ENCODE results near the gene SNCB.
"Not testable (repeated sequence)": the region's sequence is repeated elsewhere in the genome, so short reads cannot be mapped to it uniquely, and the experiment has no call there.

Gene SNCB

GRCh38 chr5:176595386-176595943 lies 34.9 kb downstream of the SNCB start:
- Histone ChIP-seq H3K27me3 (ENCODE audit: insufficient read depth, low read length) (no peaks in the 10 kb centered on the region), H3K79me2 (ENCODE audit: control insufficient read depth, insufficient read depth, low read length, unreplicated experiment) (no peaks in the 10 kb centered on the region), H3K36me3 (ENCODE audit: insufficient read depth, low read length) (no peaks in the 10 kb centered on the region), H3K4me3 (ENCODE audit: low read depth, low read length) (no peak overlapping the region), H2AFZ (ENCODE audit: low read length, unreplicated experiment) (no peak overlapping the region), H3K4me1 (ENCODE audit: control insufficient read depth, insufficient read depth, low read length, unreplicated experiment) (no peaks in the 10 kb centered on the region), H3K27ac (ENCODE audit: low read depth, low read length) (no peak overlapping the region)

DNA sequence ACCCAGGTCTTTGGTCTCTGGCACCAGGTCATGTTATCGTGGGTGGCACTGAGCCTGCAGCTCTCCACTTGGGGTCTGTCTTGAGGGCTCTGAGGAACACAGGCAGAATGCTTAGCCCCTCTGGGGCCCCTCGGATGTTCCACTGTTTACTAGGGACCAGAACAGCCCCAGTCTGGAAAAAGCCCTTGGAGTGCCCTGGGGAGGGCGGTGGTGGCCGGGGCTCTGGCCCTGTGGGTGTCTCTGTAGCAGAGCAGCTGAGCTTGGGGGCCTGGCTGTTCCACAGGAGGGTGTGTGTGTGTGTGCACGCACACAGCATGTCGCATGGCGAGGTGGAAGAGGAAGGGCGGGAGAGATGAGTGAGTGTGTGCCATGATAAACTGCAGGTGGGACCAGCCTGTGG lies 35.8 kb downstream of the SNCB start:
- Histone ChIP-seq H2AFZ (ENCODE audit: low read length, unreplicated experiment) (no peak overlapping the region), H3K79me2 (ENCODE audit: control insufficient read depth, insufficient read depth, low read length, unreplicated experiment) (no peaks in the 10 kb centered on the region), H3K4me3 (ENCODE audit: low read depth, low read length) (no peak overlapping the region), H3K36me3 (ENCODE audit: insufficient read depth, low read length) (no peaks in the 10 kb centered on the region), H3K27me3 (ENCODE audit: insufficient read depth, low read length) (no peaks in the 10 kb centered on the region), H3K4me1 (ENCODE audit: control insufficient read depth, insufficient read depth, low read length, unreplicated experiment) (no peaks in the 10 kb centered on the region), H3K27ac (ENCODE audit: low read depth, low read length) (no peak overlapping the region)

- H3K27ac ChIP-seq (ENCODE audit: low read depth, low read length) = no peak overlapping the region
- no peaks in the 10 kb centered on the region for H3K4me1 ChIP-seq (ENCODE audit: control insufficient read depth, insufficient read depth, low read length, unreplicated experiment)
- no peaks in the 10 kb centered on the region for H3K27me3 ChIP-seq (ENCODE audit: insufficient read depth, low read length)
- H3K36me3 ChIP-seq (ENCODE audit: insufficient read depth, low read length) = no peaks in the 10 kb centered on the region
- H2AFZ ChIP-seq (ENCODE audit: low read length, unreplicated experiment) = no peak overlapping the region
- H3K79me2 ChIP-seq (ENCODE audit: control insufficient read depth, insufficient read depth, low read length, unreplicated experiment) = no peaks in the 10 kb centered on the region
- H3K4me3 ChIP-seq (ENCODE audit: low read depth, low read length) = no peak overlapping the region
These were observed 37.0 kb downstream of the SNCB start for GRCh38 chr5:176593273-176593869.

- Histone ChIP-seq H3K79me2 (ENCODE audit: control insufficient read depth, insufficient read depth, low read length, unreplicated experiment) (no peaks in the 10 kb centered on the region), H3K27me3 (ENCODE audit: insufficient read depth, low read length) (no peaks in the 10 kb centered on the region), H3K4me3 (ENCODE audit: low read depth, low read length) (no peak overlapping the region), H3K36me3 (ENCODE audit: insufficient read depth, low read length) (no peaks in the 10 kb centered on the region), H3K27ac (ENCODE audit: low read depth, low read length) (no peak overlapping the region), H3K4me1 (ENCODE audit: control insufficient read depth, insufficient read depth, low read length, unreplicated experiment) (no peaks in the 10 kb centered on the region), H2AFZ (ENCODE audit: low read length, unreplicated experiment) (no peak overlapping the region)
These were observed 37.8 kb downstream of the SNCB start for GRCh38 chr5:176592573-176592972.

DNA sequence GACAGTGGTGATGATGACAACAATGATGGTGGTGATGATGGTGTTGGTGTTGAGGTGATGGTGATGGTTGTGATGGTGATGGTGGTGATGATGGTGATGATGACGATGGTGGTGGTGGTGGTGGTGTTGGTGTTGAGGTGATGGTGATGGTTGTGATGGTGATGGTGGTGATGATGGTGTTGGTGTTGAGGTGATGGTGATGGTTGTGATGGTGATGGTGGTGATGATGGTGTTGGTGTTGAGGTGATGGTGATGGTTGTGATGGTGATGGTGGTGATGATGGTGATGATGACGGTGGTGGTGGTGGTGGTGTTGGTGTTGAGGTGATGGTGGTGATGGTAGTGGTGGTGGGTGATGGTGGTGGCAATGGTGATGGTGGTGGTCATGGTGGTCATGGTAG lies 38.7 kb downstream of the SNCB start:
- H3K4me1 ChIP-seq (ENCODE audit: control insufficient read depth, insufficient read depth, low read length, unreplicated experiment); H3K27me3 ChIP-seq (ENCODE audit: insufficient read depth, low read length); H2AFZ ChIP-seq (ENCODE audit: low read length, unreplicated experiment); H3K36me3 ChIP-seq (ENCODE audit: insufficient read depth, low read length); H3K79me2 ChIP-seq (ENCODE audit: control insufficient read depth, insufficient read depth, low read length, unreplicated experiment); H3K4me3 ChIP-seq (ENCODE audit: low read depth, low read length); H3K27ac ChIP-seq (ENCODE audit: low read depth, low read length): not testable (repeated sequence)

DNA sequence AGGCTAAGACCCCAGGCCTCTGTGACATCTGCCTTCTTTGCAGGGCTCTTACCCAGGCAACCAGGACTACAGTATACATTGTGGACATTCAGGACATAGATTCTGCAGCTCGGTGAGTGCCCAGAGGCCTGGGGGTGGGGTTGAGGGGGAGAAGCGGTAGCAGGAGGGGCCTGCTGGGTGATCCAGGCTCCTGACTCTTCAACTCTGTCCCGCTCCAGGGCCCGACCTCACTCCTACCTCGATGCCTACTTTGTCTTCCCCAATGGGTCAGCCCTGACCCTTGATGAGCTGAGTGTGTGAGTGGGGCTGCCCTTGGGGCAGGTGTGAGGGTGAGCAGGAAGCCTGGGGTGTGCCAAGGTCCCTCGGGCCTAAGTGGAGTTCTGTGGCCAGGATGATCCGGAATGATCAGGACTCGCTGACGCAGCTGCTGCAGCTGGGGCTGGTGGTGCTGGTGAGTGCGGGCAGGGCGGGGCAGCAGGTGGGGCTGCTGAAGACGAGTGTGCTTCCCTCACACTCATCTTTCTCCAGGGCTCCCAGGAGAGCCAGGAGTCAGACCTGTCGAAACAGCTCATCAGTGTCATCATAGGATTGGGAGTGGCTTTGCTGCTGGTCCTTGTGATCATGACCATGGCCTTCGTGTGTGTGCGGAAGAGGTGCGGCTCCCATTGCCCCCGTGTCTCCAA lies 40.2 kb downstream of the SNCB start:
- Histone ChIP-seq H3K79me2 (ENCODE audit: control insufficient read depth, insufficient read depth, low read length, unreplicated experiment) (no peaks in the 10 kb centered on the region), H3K27ac (ENCODE audit: low read depth, low read length) (no peak overlapping the region), H3K27me3 (ENCODE audit: insufficient read depth, low read length) (no peaks in the 10 kb centered on the region), H3K4me3 (ENCODE audit: low read depth, low read length) (no peak overlapping the region), H3K36me3 (ENCODE audit: insufficient read depth, low read length) (no peaks in the 10 kb centered on the region), H3K4me1 (ENCODE audit: control insufficient read depth, insufficient read depth, low read length, unreplicated experiment) (no peaks in the 10 kb centered on the region), H2AFZ (ENCODE audit: low read length, unreplicated experiment) (no peak overlapping the region)

DNA sequence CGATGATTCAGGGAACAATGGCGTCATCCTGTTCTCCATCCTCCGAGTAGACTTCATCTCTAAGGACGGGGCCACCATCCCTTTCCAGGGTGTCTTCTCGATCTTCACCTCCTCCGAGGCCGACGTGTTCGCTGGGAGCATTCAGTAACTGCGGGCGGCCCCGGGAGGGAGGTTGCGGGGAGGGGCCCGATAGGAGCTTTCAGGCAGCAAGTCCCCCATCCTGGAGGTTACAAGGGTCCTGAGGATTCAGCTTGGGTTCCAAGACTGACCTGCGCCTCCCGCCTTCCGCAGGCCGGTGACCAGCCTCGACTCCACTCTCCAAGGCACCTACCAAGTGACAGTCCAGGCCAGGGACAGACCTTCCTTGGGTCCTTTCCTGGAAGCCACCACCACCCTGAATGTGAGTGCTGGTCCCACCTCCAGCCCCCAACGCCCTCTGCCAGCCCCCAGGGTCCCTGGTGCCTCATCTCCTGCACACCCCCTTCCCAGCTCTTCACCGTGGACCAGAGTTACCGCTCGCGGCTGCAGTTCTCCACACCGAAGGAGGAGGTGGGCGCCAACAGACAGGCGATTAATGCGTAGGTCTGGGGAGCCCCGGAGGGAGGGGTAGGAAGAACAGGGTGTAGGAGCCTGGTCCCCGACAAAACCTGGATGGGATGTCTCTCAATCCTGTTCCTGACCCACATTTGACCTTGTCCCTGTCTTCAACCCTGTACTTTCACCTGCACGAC lies 41.1 kb downstream of the SNCB start:
- no peak overlapping the region for H2AFZ ChIP-seq (ENCODE audit: low read length, unreplicated experiment)
- no peak overlapping the region for H3K27ac ChIP-seq (ENCODE audit: low read depth, low read length)

GRCh38 chr5:176588297-176588696 lies 42.0 kb downstream of the SNCB start:
- H3K27ac ChIP-seq (ENCODE audit: low read depth, low read length) = no peak overlapping the region
- no peak overlapping the region for H3K4me3 ChIP-seq (ENCODE audit: low read depth, low read length)
- no peak overlapping the region for H2AFZ ChIP-seq (ENCODE audit: low read length, unreplicated experiment)
- H3K4me1 ChIP-seq (ENCODE audit: control insufficient read depth, insufficient read depth, low read length, unreplicated experiment) = no peaks in the 10 kb centered on the region
- no peaks in the 10 kb centered on the region for H3K36me3 ChIP-seq (ENCODE audit: insufficient read depth, low read length)
- no peaks in the 10 kb centered on the region for H3K27me3 ChIP-seq (ENCODE audit: insufficient read depth, low read length)
- H3K79me2 ChIP-seq (ENCODE audit: control insufficient read depth, insufficient read depth, low read length, unreplicated experiment) = no peaks in the 10 kb centered on the region

More for the DNA sequence above, 41.1 kb downstream of the SNCB start:
- Histone ChIP-seq H3K4me1 (ENCODE audit: control insufficient read depth, insufficient read depth, low read length, unreplicated experiment) (no peaks in the 10 kb centered on the region), H3K79me2 (ENCODE audit: control insufficient read depth, insufficient read depth, low read length, unreplicated experiment) (no peaks in the 10 kb centered on the region), H3K4me3 (ENCODE audit: low read depth, low read length) (no peak overlapping the region), H3K36me3 (ENCODE audit: insufficient read depth, low read length) (no peaks in the 10 kb centered on the region), H3K27me3 (ENCODE audit: insufficient read depth, low read length) (no peaks in the 10 kb centered on the region)

DNA sequence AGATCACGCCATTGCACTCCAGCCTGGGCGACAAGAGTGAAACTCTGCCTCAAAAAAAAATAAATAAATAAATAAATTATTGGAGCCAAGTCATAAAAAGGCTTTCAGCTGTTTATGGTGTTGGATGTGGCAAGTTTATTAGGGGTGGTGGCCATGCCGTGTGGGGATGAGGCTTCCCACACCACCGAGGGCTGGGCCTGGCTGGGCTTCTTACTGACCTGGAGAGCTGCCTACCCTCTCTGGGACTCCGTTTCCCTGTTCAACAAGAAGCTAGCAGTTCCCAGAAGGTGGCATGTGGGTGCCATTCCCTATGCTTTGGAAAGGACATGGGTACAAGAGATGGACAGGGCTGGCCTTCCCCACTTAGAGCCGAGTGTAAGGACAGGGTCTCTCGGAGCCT lies 42.9 kb downstream of the SNCB start:
- no peaks in the 10 kb centered on the region for H3K36me3 ChIP-seq (ENCODE audit: insufficient read depth, low read length)
- no peak overlapping the region for H3K27ac ChIP-seq (ENCODE audit: low read depth, low read length)
- no peaks in the 10 kb centered on the region for H3K4me1 ChIP-seq (ENCODE audit: control insufficient read depth, insufficient read depth, low read length, unreplicated experiment)
- H3K79me2 ChIP-seq (ENCODE audit: control insufficient read depth, insufficient read depth, low read length, unreplicated experiment) = no peaks in the 10 kb centered on the region
- no peak overlapping the region for H2AFZ ChIP-seq (ENCODE audit: low read length, unreplicated experiment)
- no peaks in the 10 kb centered on the region for H3K27me3 ChIP-seq (ENCODE audit: insufficient read depth, low read length)
- no peak overlapping the region for H3K4me3 ChIP-seq (ENCODE audit: low read depth, low read length)

GRCh38 chr5:176583076-176583475 lies 47.3 kb downstream of the SNCB start:
- Histone ChIP-seq H3K79me2 (ENCODE audit: control insufficient read depth, insufficient read depth, low read length, unreplicated experiment) (no peaks in the 10 kb centered on the region), H2AFZ (ENCODE audit: low read length, unreplicated experiment) (no peak overlapping the region), H3K27ac (ENCODE audit: low read depth, low read length) (no peak overlapping the region), H3K27me3 (ENCODE audit: insufficient read depth, low read length) (no peaks in the 10 kb centered on the region), H3K4me3 (ENCODE audit: low read depth, low read length) (no peak overlapping the region), H3K36me3 (ENCODE audit: insufficient read depth, low read length) (no peaks in the 10 kb centered on the region), H3K4me1 (ENCODE audit: control insufficient read depth, insufficient read depth, low read length, unreplicated experiment) (no peaks in the 10 kb centered on the region)

Measured in ACC112 (cell line).